Right lobe of liver (tissue), 6 donors: ENCODE measurements around the gene NAT10. TPM values are rescaled to one million over a fixed set of nuclear protein-coding genes. Genes with fewer than 3 reads are reported as not detected.

Experiments
- ATAC-seq, 4 donors: fragments of 200-7000 bp; cut with Tn5 transposase; one replicate each; pipeline ENCODE4 v1.9.1; 2020; ENCODE audit warnings: mild to moderate bottlenecking in 4 of 4, moderate library complexity in 4 of 4
- DNase-seq, 3 donors: peaks; one replicate each; pipeline ENCODE4 v3.0.0-alpha.2; 2020
- H3K27ac ChIP-seq, 3 donors: fragments of 200-600 bp; one replicate each; pipeline ENCODE4 v1.8.0; 2022
- H3K27me3 ChIP-seq, 2 donors: fragments of 200-600 bp; one replicate each; pipeline ENCODE4 v1.8.0; 2022
- H3K36me3 ChIP-seq, 4 donors: fragments of 200-600 bp; sonication (generic) in 1 of 4; one replicate each; pipeline versions ENCODE4 v1.5.1 to v1.8.0; 2017 to 2022; ENCODE audit warnings: control low read depth in 1 of 4
- H3K4me1 ChIP-seq, 4 donors: fragments of 200-600 bp; sonication (generic) in 1 of 4; one replicate each; pipeline versions ENCODE4 v1.5.1 to v1.8.0; 2017 to 2022; ENCODE audit warnings: control low read depth in 1 of 4
- H3K4me3 ChIP-seq, 3 donors: fragments of 200-600 bp; one replicate each; pipeline ENCODE4 v1.8.0; 2022
- H3K9me3 ChIP-seq, 4 donors: fragments of 200-600 bp; sonication (generic) in 1 of 4; one replicate each; pipeline versions ENCODE4 v1.5.1 to v1.8.0; 2017 to 2022; ENCODE audit warnings: control low read depth in 1 of 4
- CTCF ChIP-seq, 4 donors: fragments of 200-600 bp in 3 of 4; fragments of 450-650 bp in 1 of 4; IDR thresholded peaks; one replicate each; pipeline versions ENCODE4 v1.5.1 to v1.8.0; 2016 to 2022; ENCODE audit warnings: antibody characterized with exemption in 4 of 4, mild to moderate bottlenecking in 2 of 4
- POLR2A ChIP-seq: fragments of 450-650 bp; IDR thresholded peaks from one replicate; pipeline ENCODE4 v1.6.1; 2017; ENCODE audit warnings: antibody characterized with exemption, mild to moderate bottlenecking
- WGBS: methylation state at CpG from one replicate; pipeline ENCODE4 v1.1.6; 2018; ENCODE audit warnings: low coverage, low lambda C conversion rate; ENCODE audit not compliant: insufficient coverage; ENCODE audit errors: missing lambda C conversion rate; 5-methylcytosine and 5-hydroxymethylcytosine counted together
- intact Hi-C, 2 donors: fragments of 100-400 bp; cut with DNase I; formaldehyde crosslinking; loops; one replicate each; pipeline versions ENCODE4 v1.11.2 to v1.14.1; 2022
- total RNA-seq, 6 experiments: library from RNA; depleted of rRNA in 2 of 6; stranded (reverse); fragments of >200 nt in 2 of 6; fragmentation: NEBNext Ultra II Directional in 3 of 6; extraction: Animal tissue kit (Norgen Biotek cat#: 25700) in 3 of 6; gene quantifications; one replicate each; pipeline versions ENCODE4 v1.1.0 to v1.2.4, GENCODE V29; 2016 to 2023
- donor health status: DM: no; HTN: yes; CAD: no.
- donor health status: DM: no; HTN: no; CAD: no.
- donor health status: DM: no; HTN: no; CAD: no.
- donor health status: DM: no; HTN: yes; CAD: no.
- donor health status: DM: no; HTN: yes; CAD: no.

NAT10 gene
- total RNA-seq, 6 experiments from 2014 or later: 11.9 to 22.9 (median 19.1) TPM

- no peak for ATAC-seq
- intact Hi-C loops: no loop called here
- no CpG with 5 or more reads among the region's 5 CpGs for WGBS
These were observed 75.8 kb downstream of the NAT10 start for GRCh38 chr11:34181251-34181650.

GRCh38 chr11:34181856-34182405 lies 76.5 kb downstream of the NAT10 start:
- DNase-seq (no peak), ATAC-seq (no peak)
- H3K9me3 ChIP-seq: no peaks in the 10 kb centered on the region
- H3K27ac ChIP-seq: no peak overlapping the region
- no peaks in the 10 kb centered on the region for H3K36me3 ChIP-seq
- WGBS: 100% methylated on average over 3 of the region's 8 CpGs
- TF ChIP-seq CTCF (IDR thresholded peaks at IDR 0.05) (no peak), POLR2A (no peak)
- H3K4me3 ChIP-seq: no peak overlapping the region
- intact Hi-C loops: no loop called here
- H3K4me1 ChIP-seq: peaks cover 0 to 12% (median 0%) of the 10 kb centered on the region in 4 donors
- H3K27me3 ChIP-seq: no peaks in the 10 kb centered on the region

More at GRCh38 chr11:34181251-34181650, 75.8 kb downstream of the NAT10 start:
- Histone ChIP-seq H3K4me1 (peaks cover 0 to 12% (median 0%) of the 10 kb centered on the region in 4 donors), H3K27ac (no peak overlapping the region), H3K36me3 (no peaks in the 10 kb centered on the region), H3K4me3 (no peak overlapping the region), H3K27me3 (no peaks in the 10 kb centered on the region), H3K9me3 (no peaks in the 10 kb centered on the region)
- no peak for DNase-seq
- TF ChIP-seq CTCF (IDR thresholded peaks at IDR 0.05): no peak
- TF ChIP-seq POLR2A: no peak

GRCh38 chr11:34182425-34182824 lies 77.0 kb downstream of the NAT10 start:
- ATAC-seq (no peak), DNase-seq (no peak)
- Histone ChIP-seq H3K4me1 (peaks cover 0 to 12% (median 0%) of the 10 kb centered on the region in 4 donors), H3K27ac (no peak overlapping the region), H3K27me3 (no peaks in the 10 kb centered on the region), H3K9me3 (no peaks in the 10 kb centered on the region), H3K36me3 (no peaks in the 10 kb centered on the region), H3K4me3 (no peak overlapping the region)
- TF ChIP-seq POLR2A: no peak
- TF ChIP-seq CTCF (IDR thresholded peaks at IDR 0.05): no peak
- WGBS: 100% methylated on average over 1 of the region's 2 CpGs
- intact Hi-C loops: no loop called here

GRCh38 chr11:34182921-34183685 lies 77.7 kb downstream of the NAT10 start:
- Histone ChIP-seq H3K27me3 (no peaks in the 10 kb centered on the region), H3K9me3 (no peaks in the 10 kb centered on the region), H3K4me3 (no peak overlapping the region), H3K4me1 (peaks cover 0 to 12% (median 0%) of the 10 kb centered on the region in 4 donors), H3K27ac (peak overlapping the region in 1 of 3 donors; percentile 4), H3K36me3 (no peaks in the 10 kb centered on the region)
- no peak for DNase-seq
- TF ChIP-seq CTCF (IDR thresholded peaks at IDR 0.05) (no peak), POLR2A (no peak)
- WGBS: 73% methylated on average over 6 of the region's 13 CpGs
- intact Hi-C loops: no loop called here
- no peak for ATAC-seq
